Fibroblast of skin of abdomen (primary cell): ENCODE results near the gene IFNK.

Source experiments
- DNase-seq: peaks from one replicate; pipeline ENCODE4 v3.0.0-alpha.2; 2013

Gene IFNK

GRCh38 chr9:27539479-27540441 is 15.7 kb downstream of the IFNK start:
- peak; percentile 32 for DNase-seq

- no peak for DNase-seq
Measured at GRCh38 chr9:27540502-27540901, 16.4 kb downstream of the IFNK start.

- DNase-seq: no peak
Measured at GRCh38 chr9:27541740-27542139, 17.6 kb downstream of the IFNK start.

- no peak for DNase-seq
Measured at GRCh38 chr9:27542508-27542907, 18.4 kb downstream of the IFNK start.

- DNase-seq: no peak
Measured at GRCh38 chr9:27545471-27545870, 21.4 kb downstream of the IFNK start.

DNA sequence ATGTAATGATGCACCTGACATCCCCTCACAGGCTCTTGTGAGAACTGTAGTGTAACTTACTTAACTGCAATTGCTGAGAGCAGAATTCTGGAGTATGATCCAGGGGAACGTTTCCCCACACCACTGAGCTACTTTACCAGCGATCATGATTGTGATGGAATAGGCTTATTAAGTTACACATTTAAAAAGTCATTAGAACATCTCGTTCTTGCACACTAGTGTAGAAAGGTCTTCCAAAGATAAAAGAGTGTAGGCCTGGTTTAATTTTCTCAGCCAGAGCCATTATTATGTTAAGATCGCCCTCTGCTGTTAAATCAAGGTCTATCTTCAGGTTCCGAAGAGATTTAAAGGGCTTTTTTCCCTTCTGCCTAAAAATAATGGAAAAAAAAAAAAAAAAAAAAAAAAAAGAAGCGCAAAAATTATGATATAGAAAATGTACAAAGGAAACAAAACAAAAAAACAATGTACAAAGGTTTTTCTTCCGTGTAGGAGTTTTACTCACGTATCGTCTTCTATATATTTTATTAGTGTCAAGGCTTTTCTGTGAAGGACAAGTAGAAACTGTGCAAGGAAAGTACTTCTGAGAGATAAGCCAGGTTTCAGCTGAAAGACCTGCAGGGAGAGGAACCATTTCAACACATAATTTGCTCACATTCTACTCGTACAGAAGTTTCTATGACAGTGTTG is 24.1 kb downstream of the IFNK start:
- peak; percentile 38 for DNase-seq

- peak; percentile 61 for DNase-seq
Measured at GRCh38 chr9:27549196-27549755, 25.2 kb downstream of the IFNK start.

GRCh38 chr9:27554712-27555111 is 30.6 kb downstream of the IFNK start:
- DNase-seq: no peak

DNA sequence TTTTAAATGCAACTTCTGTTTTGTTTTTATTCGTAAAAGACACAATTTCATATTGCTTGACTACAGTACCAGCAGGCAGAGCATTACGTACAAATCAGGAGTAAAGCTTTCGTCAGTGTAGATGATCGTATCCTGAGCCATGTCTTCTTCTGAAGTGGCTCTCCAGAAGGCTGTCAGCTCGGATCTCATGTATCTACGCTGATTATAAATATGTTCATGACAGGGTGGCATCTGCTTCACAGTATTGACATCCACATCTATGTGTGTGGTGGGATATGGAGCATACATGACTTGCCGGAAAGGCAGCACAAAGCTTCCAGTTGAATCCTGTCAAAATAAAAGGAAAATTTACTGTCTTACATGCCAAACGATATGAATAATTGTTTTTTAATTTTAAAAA is 32.4 kb downstream of the IFNK start:
- no peak for DNase-seq

GRCh38 chr9:27558307-27558706 is 34.2 kb downstream of the IFNK start:
- DNase-seq: no peak

- DNase-seq: no peak
Measured at GRCh38 chr9:27560457-27560856, 36.4 kb downstream of the IFNK start.

DNA sequence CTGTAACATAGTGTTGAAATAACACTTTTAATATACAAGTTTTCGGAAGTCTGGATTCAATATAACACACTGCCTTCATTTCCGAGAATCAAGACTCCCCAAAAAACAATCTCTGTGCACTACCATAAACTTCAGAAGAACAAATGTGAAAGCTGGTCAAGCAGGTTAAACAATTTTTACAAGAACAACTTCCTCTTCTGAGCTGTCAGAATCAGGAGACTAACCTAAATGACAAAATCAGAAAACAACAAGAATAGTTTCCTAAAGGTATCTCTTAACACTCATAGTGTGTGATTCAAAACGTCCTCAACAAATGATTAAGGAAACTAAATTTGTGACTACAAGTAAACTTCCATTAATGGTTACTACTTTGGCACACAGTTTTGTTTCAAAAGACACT is 37.6 kb downstream of the IFNK start:
- no peak for DNase-seq

- no peak for DNase-seq
Measured at GRCh38 chr9:27563738-27564430, 39.8 kb downstream of the IFNK start.

- DNase-seq: no peak
Measured at GRCh38 chr9:27564670-27565069, 40.6 kb downstream of the IFNK start.

DNA sequence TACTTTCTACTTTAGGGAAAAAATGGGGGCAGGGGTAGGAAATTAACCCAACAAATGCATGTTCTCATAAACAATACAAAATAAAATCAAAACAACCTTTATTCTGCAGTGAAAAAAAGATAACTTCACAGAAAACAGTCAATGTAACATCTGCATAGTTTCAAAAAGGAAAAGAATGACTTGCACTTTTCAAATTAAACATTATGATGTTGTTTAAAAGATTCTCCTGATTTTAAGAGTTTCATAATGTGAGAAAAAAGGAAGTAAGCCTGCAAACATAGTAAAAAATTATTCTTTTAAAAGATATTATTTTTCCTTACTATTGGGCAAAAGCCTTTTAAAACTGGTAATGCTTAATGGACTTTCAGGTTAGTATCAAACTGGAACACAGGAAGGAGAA is 41.6 kb downstream of the IFNK start:
- no peak for DNase-seq

DNA sequence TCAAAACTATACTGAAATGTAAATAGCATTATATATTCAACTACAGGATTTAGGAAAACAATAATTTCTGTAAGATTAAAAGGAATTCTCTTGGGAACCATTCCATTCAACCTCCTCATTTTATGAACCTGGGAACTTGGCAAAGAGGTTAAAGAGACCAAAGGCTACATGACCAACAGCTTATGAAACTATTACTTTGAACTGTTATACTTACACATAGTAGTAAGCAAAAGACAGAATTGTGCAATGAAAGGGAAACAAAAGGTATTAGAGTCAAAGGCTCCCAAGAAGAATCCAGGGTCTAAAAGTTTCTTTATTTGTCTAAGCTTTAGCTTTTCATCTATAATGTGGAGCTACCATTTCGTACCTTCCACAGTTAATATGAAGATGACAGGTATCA is 42.0 kb downstream of the IFNK start:
- no peak for DNase-seq

DNA sequence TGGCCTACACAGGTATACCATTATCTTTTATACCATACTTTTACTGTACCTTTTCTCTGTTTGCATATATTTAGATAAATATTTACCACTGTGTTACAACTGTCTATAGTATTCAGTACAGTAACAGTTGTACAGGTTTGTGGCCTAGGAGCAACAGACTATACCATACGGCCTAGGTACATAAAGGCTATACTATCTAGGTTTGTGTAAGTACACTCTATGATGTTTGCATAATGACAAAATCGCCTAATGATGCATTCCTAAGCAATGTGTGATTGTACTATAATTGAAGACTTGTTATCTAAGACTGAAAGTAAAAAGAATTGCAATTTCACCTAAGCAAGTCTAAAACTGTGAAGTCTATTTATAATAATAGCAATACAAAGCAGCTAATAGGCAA is 45.3 kb downstream of the IFNK start:
- DNase-seq: no peak

DNA sequence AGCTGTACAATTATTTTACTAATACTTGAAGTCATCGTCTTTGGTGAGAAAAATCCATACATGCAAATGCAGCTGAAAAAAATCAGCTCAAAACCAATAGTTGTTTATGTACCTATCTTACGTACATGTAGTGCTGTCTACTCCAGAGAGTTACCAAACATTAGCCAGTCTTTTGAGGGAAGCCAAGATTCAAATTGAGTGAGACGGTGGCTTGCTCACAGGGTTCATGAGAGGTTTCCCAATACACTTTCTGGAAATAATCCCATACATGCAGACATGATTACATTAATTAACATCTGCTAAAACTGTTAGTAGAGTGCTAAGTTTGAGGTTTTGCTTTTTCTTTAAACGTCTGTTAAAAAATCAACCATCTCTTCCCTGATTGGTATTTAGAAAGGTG is 46.9 kb downstream of the IFNK start:
- no peak for DNase-seq

DNA sequence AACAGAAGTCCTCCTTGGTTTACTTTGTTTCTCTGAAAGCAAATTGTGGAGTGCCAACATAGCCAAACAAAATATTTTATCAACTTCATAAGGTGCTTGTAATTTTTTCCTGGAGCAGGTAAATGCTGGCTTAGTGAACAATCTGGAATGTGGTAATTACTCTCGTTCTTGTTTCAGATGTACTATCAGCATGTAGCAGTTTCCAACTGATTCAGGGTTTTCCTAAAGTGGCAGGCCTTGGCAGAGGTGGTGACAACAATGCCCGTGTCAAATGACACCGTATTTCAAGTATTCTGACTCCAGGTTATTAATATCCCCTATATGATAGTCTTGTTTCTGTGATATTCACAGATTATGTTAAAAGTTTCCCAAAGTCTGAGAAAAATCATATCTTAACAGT is 48.0 kb downstream of the IFNK start:
- DNase-seq: no peak

DNA sequence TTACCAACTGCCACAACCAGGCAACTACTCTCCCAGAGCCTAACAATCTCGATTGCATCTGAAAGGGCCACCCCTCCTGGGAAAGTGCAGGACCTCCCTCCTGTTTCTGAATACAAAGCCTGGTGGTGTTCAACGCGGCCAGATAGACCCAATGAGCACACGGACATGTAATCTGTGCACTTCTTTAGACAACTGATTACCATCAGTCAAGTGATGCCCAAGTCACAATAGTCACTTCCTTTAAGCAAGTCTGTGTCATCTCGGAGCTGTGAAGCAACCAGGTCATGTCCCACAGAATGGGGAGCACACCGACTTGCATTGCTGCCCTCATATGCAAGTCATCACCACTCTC is 48.5 kb downstream of the IFNK start:
- DNase-seq: no peak

DNA sequence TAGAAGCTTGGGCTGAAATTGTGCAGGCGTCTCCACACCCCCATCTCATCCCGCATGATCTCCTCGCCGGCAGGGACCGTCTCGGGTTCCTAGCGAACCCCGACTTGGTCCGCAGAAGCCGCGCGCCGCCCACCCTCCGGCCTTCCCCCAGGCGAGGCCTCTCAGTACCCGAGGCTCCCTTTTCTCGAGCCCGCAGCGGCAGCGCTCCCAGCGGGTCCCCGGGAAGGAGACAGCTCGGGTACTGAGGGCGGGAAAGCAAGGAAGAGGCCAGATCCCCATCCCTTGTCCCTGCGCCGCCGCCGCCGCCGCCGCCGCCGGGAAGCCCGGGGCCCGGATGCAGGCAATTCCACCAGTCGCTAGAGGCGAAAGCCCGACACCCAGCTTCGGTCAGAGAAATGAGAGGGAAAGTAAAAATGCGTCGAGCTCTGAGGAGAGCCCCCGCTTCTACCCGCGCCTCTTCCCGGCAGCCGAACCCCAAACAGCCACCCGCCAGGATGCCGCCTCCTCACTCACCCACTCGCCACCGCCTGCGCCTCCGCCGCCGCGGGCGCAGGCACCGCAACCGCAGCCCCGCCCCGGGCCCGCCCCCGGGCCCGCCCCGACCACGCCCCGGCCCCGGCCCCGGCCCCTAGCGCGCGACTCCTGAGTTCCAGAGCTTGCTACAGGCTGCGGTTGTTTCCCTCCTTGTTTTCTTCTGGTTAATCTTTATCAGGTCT is 49.0 kb downstream of the IFNK start, which contains the start of gene C9orf72:
TSS of gene C9orf72 (minus strand) at position 564 of the 716 bp plus-strand sequence. CDS start 6,361 bp downstream, outside the sequence.
- DNase-seq: peak; percentile 73
